Activated T-helper 2 cell treated with anti-CD3 and anti-CD28 coated beads, Interferon-gamma antibody, Interleukin-2, Interleukin-4, amounts not matched to agents 10 μg/mL and 5 μg/mL and 100 μg/mL, durations not matched to agents 14 hours and 24 hours and 36 hours (primary cell): ENCODE results near the gene RHBDD3. TPM values are rescaled to one million over a fixed set of nuclear protein-coding genes. Genes with fewer than 3 reads are reported as not detected.

ENCODE experiments used
- DNase-seq: peaks from one replicate; pipeline ENCODE4 v3.0.0; 2021; ENCODE audit warnings: low spot score
- H3K27ac Mint-ChIP-seq: one replicate; pipeline ENCODE4 v1.8.0; 2021; ENCODE audit warnings: mixed read lengths
- H3K27me3 Mint-ChIP-seq: one replicate; pipeline ENCODE4 v1.8.0; 2021; ENCODE audit warnings: low read depth, mixed read lengths
- H3K36me3 Mint-ChIP-seq: one replicate; pipeline ENCODE4 v1.8.0; 2021; ENCODE audit warnings: low read depth, mixed read lengths
- H3K4me1 Mint-ChIP-seq: one replicate; pipeline ENCODE4 v1.8.0; 2021; ENCODE audit warnings: low read depth, mixed read lengths
- H3K4me3 Mint-ChIP-seq: one replicate; pipeline ENCODE4 v1.8.0; 2021; ENCODE audit warnings: low read depth, mild to moderate bottlenecking, moderate library complexity, mixed read lengths
- H3K9me3 Mint-ChIP-seq: one replicate; pipeline ENCODE4 v1.8.0; 2021; ENCODE audit warnings: mixed read lengths
- intact Hi-C: fragments of 100-400 bp; cut with micrococcal nuclease; formaldehyde crosslinking; loops from one replicate; pipeline ENCODE4 v1.15.1; 2023
- total RNA-seq: library from RNA; stranded (reverse); gene quantifications from 2 replicates; pipeline ENCODE4 v1.2.3, GENCODE V29; 2022

Gene RHBDD3
- total RNA-seq, 1 donor from 2014 or later: 46.0 TPM

- DNase-seq: no peak
- Mint-ChIP-seq H3K27me3 (peaks cover 22% of the 10 kb centered on the region), H3K36me3 (no peaks in the 10 kb centered on the region), H3K4me1 (peaks cover 2% of the 10 kb centered on the region), H3K27ac (no peak overlapping the region), H3K4me3 (no peak overlapping the region), H3K9me3 (no peaks in the 10 kb centered on the region)
- intact Hi-C loops: no loop called here
These were observed 56.3 kb downstream of the RHBDD3 start for GRCh38 chr22:29211466-29211865.

GRCh38 chr22:29211066-29211465 is 56.7 kb downstream of the RHBDD3 start:
- Mint-ChIP-seq H3K27ac (no peak overlapping the region), H3K4me3 (no peak overlapping the region), H3K4me1 (peaks cover 4% of the 10 kb centered on the region), H3K36me3 (no peaks in the 10 kb centered on the region), H3K27me3 (peaks cover 24% of the 10 kb centered on the region), H3K9me3 (no peaks in the 10 kb centered on the region)
- DNase-seq: no peak
- intact Hi-C loops: no loop called here

Other genes starting within 250 kb of the RHBDD3 start
- not detected in 2 replicates for gene C22orf31, start 206.2 kb downstream of the RHBDD3 start, total RNA-seq
- gene KREMEN1, start 194.9 kb downstream of the RHBDD3 start, total RNA-seq: 0.23 and 0.27 TPM in 2 replicates
- gene EMID1, start 62.1 kb downstream of the RHBDD3 start, total RNA-seq: 0.23 TPM in 2 replicates
- gene EWSR1, start 287 bp upstream of the RHBDD3 start, total RNA-seq: 425 and 436 TPM in 2 replicates
- 3.0 and 3.4 TPM in 2 replicates for gene GAS2L1, start 38.7 kb upstream of the RHBDD3 start, total RNA-seq
- gene RASL10A, start 47.7 kb upstream of the RHBDD3 start, total RNA-seq: 0.46 and 0.52 TPM in 2 replicates
- 73.4 and 76.4 TPM in 2 replicates for gene AP1B1, start 120.6 kb upstream of the RHBDD3 start, total RNA-seq
- not detected in 2 replicates for gene RFPL1, start 170.6 kb upstream of the RHBDD3 start, total RNA-seq
- gene NEFH, start 212.2 kb upstream of the RHBDD3 start, total RNA-seq: 7.0 and 7.5 TPM in 2 replicates